Measurements from ENCODE around the gene PSRC1. TPM values are rescaled to one million over a fixed set of nuclear protein-coding genes. Genes with fewer than 3 reads are reported as not detected.
"Not testable (repeated sequence)": the region's sequence is repeated elsewhere in the genome, so short reads cannot be mapped to it uniquely, and the experiment has no call there.

PSRC1 gene
- total and polyA plus RNA-seq, 4 donors: 1.3 to 7.8 (median 3.2) TPM

DNA sequence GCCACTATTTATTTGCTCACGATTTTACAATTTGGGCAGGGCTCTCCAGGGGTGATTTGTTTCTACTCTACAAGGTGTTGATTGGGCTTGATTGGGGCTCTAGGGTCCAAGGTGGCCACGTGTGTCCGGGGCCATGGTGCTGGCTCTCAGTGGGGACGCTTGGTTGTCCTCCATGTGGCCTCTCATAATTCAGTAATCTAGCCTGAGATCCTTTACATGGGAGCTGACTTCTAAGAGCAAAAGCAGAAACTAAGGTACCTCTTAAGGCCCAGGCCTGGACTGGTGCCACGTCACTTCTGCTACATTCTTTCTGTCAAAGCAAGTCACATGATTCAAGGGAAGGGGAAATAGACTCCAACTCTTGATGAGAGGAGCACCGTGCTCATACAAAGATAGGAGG lies 8.1 kb upstream of the PSRC1 start:
- no peak for ATAC-seq (ENCODE audit: low FRiP score)
- intact Hi-C loops (cut with DNase I): no loop called here
- no peak overlapping the region for H3K4me3 ChIP-seq (ENCODE audit: low read length in 2 of 2)

DNA sequence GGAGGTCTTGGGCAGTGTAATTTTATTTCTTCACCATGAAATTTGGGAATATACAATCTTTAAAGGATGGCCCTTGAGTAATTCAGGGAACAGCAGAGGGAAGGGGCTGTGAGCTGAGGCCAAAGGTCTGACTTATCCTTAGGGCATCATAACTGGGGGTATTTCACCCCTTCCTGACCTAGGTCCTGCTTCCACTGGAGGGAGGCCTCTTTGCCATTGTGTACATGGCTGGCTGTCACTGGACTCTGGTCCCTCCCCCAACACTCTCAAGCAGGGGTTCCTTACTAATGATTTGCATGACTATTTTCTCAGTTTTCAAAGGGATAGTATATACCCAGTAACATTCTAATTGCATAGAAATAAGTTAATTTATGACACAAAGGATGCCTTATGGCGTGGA lies 7.2 kb upstream of the PSRC1 start:
- Histone ChIP-seq H3K27me3 (ENCODE audit: control insufficient read depth in 1 of 2, insufficient read depth in 2 of 2, low read length in 1 of 2) (no peaks in the 10 kb centered on the region), H3K4me1 (ENCODE audit: control insufficient read depth in 1 of 2, insufficient read depth in 2 of 2, low read length in 2 of 2) (no peaks in the 10 kb centered on the region), H3K9me3 (ENCODE audit: control insufficient read depth, low read length) (no peaks in the 10 kb centered on the region), H3K36me3 (ENCODE audit: control insufficient read depth in 1 of 2, insufficient read depth in 2 of 2, low read length in 1 of 2) (no peaks in the 10 kb centered on the region), H3K27ac (ENCODE audit: low read depth in 1 of 2, low read length in 2 of 2) (no peak overlapping the region), H3K4me3 (ENCODE audit: low read length in 2 of 2) (no peak overlapping the region)
- intact Hi-C loops (cut with DNase I): no loop called here
- no peak for ATAC-seq (ENCODE audit: low FRiP score)
- WGBS, 2 donors: 96 to 97% methylated on average over 1 of the region's 1 CpG
- DNase-seq: no peak

More for the DNA sequence above, 8.1 kb upstream of the PSRC1 start:
- WGBS, 2 donors: 73 to 74% methylated on average over 6 of the region's 6 CpGs
- peak in 1 of 2 donors; percentile 72 for DNase-seq
- no peaks in the 10 kb centered on the region for H3K27me3 ChIP-seq (ENCODE audit: control insufficient read depth in 1 of 2, insufficient read depth in 2 of 2, low read length in 1 of 2)
- H3K4me1 ChIP-seq (ENCODE audit: control insufficient read depth in 1 of 2, insufficient read depth in 2 of 2, low read length in 2 of 2): no peaks in the 10 kb centered on the region
- no peaks in the 10 kb centered on the region for H3K36me3 ChIP-seq (ENCODE audit: control insufficient read depth in 1 of 2, insufficient read depth in 2 of 2, low read length in 1 of 2)
- H3K27ac ChIP-seq (ENCODE audit: low read depth in 1 of 2, low read length in 2 of 2): no peak overlapping the region
- no peaks in the 10 kb centered on the region for H3K9me3 ChIP-seq (ENCODE audit: control insufficient read depth, low read length)

DNA sequence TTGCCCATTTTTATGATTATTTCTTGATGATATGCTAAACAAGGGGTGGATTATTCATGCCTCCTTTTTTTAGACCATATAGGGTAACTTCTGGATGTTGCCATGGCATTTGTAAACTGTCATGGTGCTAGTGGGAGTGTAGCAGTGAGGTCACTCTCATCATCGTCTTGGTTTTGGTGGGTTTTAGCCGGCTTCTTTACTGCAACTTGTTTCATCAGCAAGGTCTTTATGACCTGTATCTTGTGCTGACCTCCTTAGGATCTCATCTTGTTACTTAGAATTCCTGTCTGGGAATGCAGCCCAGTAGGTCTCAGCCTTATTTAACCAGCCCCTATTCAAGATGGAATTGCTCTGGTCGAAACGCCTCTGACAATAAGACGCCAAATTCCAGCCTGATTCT lies 3.8 kb upstream of the PSRC1 start:
- WGBS, 2 donors: 91 to 92% methylated on average over 5 of the region's 5 CpGs
- ATAC-seq (ENCODE audit: low FRiP score); H3K27me3 ChIP-seq (ENCODE audit: control insufficient read depth in 1 of 2, insufficient read depth in 2 of 2, low read length in 1 of 2); DNase-seq; H3K9me3 ChIP-seq (ENCODE audit: control insufficient read depth, low read length); H3K27ac ChIP-seq (ENCODE audit: low read depth in 1 of 2, low read length in 2 of 2); H3K36me3 ChIP-seq (ENCODE audit: control insufficient read depth in 1 of 2, insufficient read depth in 2 of 2, low read length in 1 of 2); H3K4me1 ChIP-seq (ENCODE audit: control insufficient read depth in 1 of 2, insufficient read depth in 2 of 2, low read length in 2 of 2); H3K4me3 ChIP-seq (ENCODE audit: low read length in 2 of 2): not testable (repeated sequence)
- intact Hi-C loops (cut with DNase I): loop anchor here in 1 of 2 donors (10.0 kb wide), 1 partner anchor 58 kb away; no protein-coding TSS in a partner anchor

DNA sequence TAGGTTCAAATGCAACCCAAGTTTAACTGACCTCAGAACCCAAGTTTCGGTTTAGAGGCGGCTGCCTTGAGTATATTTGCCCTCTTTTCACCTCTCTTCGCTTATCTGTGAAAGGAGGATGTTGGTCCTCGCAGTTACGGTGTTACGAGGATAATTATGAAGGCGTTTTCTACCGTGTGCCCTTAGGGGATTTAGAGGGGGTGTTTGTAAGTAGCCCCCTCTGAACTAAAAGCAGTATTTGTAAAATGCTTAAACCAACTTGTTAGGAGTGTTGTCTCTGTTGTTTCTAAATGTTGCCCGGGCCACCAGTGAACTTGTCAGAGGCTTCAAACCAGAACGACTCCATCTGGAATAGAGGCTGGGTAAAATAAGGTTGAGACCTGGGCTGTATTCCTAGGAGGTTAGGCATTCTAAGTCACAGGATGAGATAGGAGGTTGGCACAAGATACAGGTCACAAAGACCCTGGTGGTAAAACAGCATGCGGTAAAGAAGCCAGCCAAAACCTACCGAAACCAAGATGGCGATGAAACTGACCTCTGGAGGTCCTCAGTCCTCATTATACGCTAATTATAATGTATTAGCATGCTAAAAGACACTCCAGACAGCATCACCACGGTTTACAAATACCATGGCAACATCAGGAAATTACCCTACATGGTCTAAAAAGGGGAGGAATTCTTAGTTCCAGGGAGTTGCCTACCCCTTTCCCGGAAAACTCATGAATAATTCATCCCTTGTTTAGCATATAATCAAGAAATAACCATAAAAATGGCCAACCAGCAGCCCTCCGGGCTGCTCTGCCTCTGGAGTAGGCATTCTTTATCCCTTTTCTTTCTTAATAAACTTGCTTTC lies 1.0 kb upstream of the PSRC1 start:
- intact Hi-C loops (cut with DNase I): loop anchor here (2.0 to 10.0 kb wide), 3 partner anchors 21 to 115 kb away; no protein-coding TSS in a partner anchor
- ATAC-seq (ENCODE audit: low FRiP score) (no peak), DNase-seq (no peak)
- Histone ChIP-seq H3K36me3 (ENCODE audit: control insufficient read depth in 1 of 2, insufficient read depth in 2 of 2, low read length in 1 of 2) (no peaks in the 10 kb centered on the region), H3K9me3 (ENCODE audit: control insufficient read depth, low read length) (no peaks in the 10 kb centered on the region), H3K27me3 (ENCODE audit: control insufficient read depth in 1 of 2, insufficient read depth in 2 of 2, low read length in 1 of 2) (no peaks in the 10 kb centered on the region), H3K4me1 (ENCODE audit: control insufficient read depth in 1 of 2, insufficient read depth in 2 of 2, low read length in 2 of 2) (no peaks in the 10 kb centered on the region), H3K4me3 (ENCODE audit: low read length in 2 of 2) (peak overlapping the region; percentile 28 to 51), H3K27ac (ENCODE audit: low read depth in 1 of 2, low read length in 2 of 2) (peak overlapping the region; percentile 86 to 92)
- 33 to 35% methylated on average over 17 of the region's 17 CpGs for WGBS, 2 donors

DNA sequence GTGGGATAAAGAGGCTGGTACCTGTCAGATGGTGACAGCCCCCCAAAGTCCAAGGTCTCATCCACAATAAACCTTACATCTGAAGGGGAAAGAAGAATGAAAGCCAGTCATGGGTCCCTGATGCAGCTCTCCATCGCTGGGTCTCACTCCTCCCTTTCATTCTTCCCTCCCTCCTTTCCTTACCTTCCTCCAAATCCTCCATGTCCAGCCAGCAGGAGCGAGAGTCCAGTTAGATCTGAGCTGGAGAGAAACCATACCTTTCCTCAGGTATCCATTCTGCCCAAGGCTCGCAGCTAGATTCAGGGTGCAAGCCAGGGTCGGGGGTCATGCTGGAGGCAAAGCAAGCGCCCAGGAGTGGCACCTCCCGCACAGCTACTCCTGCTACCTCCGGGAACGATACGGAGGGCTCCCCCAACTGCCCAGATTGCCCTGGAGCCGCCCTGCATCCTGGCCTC lies 421 bp downstream of the PSRC1 start:
- 1 to 3% methylated on average over 10 of the region's 10 CpGs for WGBS, 2 donors
- intact Hi-C loops (cut with DNase I): loop anchor here (2.0 to 10.0 kb wide), 2 partner anchors 62 to 116 kb away; no protein-coding TSS in a partner anchor
- peak overlapping the region; percentile 12 to 14 for H3K4me3 ChIP-seq (ENCODE audit: low read length in 2 of 2)
- no peaks in the 10 kb centered on the region for H3K27me3 ChIP-seq (ENCODE audit: control insufficient read depth in 1 of 2, insufficient read depth in 2 of 2, low read length in 1 of 2)
- no peaks in the 10 kb centered on the region for H3K4me1 ChIP-seq (ENCODE audit: control insufficient read depth in 1 of 2, insufficient read depth in 2 of 2, low read length in 2 of 2)
- DNase-seq (peak in 1 of 2 donors; percentile 73), ATAC-seq (ENCODE audit: low FRiP score) (no peak)
- no peaks in the 10 kb centered on the region for H3K36me3 ChIP-seq (ENCODE audit: control insufficient read depth in 1 of 2, insufficient read depth in 2 of 2, low read length in 1 of 2)
- H3K27ac ChIP-seq (ENCODE audit: low read depth in 1 of 2, low read length in 2 of 2): peak overlapping the region in 1 of 2 donors; percentile 38
- no peaks in the 10 kb centered on the region for H3K9me3 ChIP-seq (ENCODE audit: control insufficient read depth, low read length)

DNA sequence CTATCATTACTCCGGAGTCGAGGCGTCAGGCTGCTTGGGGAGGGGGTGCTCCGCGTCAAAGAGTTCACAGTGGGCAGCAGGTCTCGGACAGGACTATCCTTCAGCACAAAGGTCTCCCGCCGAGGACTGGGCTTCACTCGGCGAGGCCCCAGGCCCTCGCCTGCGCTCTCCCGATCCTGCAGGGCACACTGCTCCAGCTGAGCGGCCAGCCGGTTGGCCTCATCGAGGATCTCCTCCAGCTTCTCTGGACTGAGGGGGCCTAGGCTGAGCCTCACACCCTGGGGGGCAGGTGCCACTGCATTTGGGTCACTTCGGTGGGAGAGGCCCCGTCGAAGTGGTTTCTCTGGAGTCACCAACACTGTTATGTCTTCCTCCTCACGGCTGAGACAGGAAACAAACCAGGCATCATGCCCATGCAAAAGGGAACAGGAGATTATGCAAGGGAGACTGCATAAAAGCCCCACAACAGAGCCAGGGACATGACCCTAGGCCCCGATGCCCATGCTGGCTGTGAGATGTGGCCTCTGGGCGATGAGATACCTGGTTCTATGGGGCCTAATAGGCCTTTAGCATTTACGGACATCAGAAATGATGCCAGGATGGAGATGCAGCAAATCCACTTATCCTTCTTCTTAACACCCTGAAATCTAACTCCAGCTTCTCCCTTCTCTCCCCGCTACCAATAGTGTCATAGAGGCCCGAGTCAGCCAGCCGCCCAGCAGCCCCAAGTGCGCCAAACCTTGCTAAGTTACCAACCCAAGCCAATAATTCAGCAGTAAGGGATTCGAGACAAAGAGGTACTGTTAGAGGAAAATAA lies 1.1 kb downstream of the PSRC1 start:
- H3K4me1 ChIP-seq (ENCODE audit: control insufficient read depth in 1 of 2, insufficient read depth in 2 of 2, low read length in 2 of 2): no peaks in the 10 kb centered on the region
- 42 to 51% methylated on average over 28 of the region's 28 CpGs for WGBS, 2 donors
- DNase-seq: peak in 1 of 2 donors; percentile 74

DNA sequence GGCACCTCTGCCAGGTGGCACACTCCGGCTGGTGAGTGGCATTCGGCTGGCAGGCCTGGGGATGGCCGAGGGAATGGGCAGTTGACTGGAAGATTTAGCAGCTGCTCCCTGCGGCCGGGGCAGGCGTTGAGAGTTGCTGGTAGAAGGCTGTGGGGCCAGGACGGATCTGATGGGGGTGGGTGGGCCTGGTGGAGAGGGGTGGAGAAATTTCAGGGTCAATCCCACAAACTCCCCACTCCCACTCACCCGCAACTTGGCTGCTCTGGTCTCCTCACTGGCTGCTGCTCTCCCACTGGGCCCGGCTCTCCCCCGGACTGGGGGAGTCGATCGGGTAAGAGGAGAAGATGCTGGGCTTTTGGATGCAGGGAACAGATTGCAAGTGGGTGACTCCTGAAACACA lies 2.1 kb downstream of the PSRC1 start:
- Histone ChIP-seq H3K27ac (ENCODE audit: low read depth in 1 of 2, low read length in 2 of 2) (no peak overlapping the region), H3K4me1 (ENCODE audit: control insufficient read depth in 1 of 2, insufficient read depth in 2 of 2, low read length in 2 of 2) (no peaks in the 10 kb centered on the region), H3K9me3 (ENCODE audit: control insufficient read depth, low read length) (no peaks in the 10 kb centered on the region), H3K27me3 (ENCODE audit: control insufficient read depth in 1 of 2, insufficient read depth in 2 of 2, low read length in 1 of 2) (no peaks in the 10 kb centered on the region), H3K36me3 (ENCODE audit: control insufficient read depth in 1 of 2, insufficient read depth in 2 of 2, low read length in 1 of 2) (no peaks in the 10 kb centered on the region), H3K4me3 (ENCODE audit: low read length in 2 of 2) (no peak overlapping the region)
- DNase-seq (peak in 1 of 2 donors; percentile 70), ATAC-seq (ENCODE audit: low FRiP score) (no peak)
- 90 to 93% methylated on average over 12 of the region's 12 CpGs for WGBS, 2 donors
- intact Hi-C loops (cut with DNase I): loop anchor here in 1 of 2 donors (10.0 kb wide), 1 partner anchor 64 kb away; no protein-coding TSS in a partner anchor

More for the DNA sequence above, 1.1 kb downstream of the PSRC1 start:
- no peaks in the 10 kb centered on the region for H3K9me3 ChIP-seq (ENCODE audit: control insufficient read depth, low read length)
- no peak for ATAC-seq (ENCODE audit: low FRiP score)
- no peaks in the 10 kb centered on the region for H3K36me3 ChIP-seq (ENCODE audit: control insufficient read depth in 1 of 2, insufficient read depth in 2 of 2, low read length in 1 of 2)
- intact Hi-C loops (cut with DNase I): loop anchor here (2.0 to 10.0 kb wide), 2 partner anchors 63 to 117 kb away; no protein-coding TSS in a partner anchor
- no peak overlapping the region for H3K27ac ChIP-seq (ENCODE audit: low read depth in 1 of 2, low read length in 2 of 2)
- H3K27me3 ChIP-seq (ENCODE audit: control insufficient read depth in 1 of 2, insufficient read depth in 2 of 2, low read length in 1 of 2): no peaks in the 10 kb centered on the region
- peak overlapping the region in 1 of 2 donors; percentile 12 for H3K4me3 ChIP-seq (ENCODE audit: low read length in 2 of 2)

DNA sequence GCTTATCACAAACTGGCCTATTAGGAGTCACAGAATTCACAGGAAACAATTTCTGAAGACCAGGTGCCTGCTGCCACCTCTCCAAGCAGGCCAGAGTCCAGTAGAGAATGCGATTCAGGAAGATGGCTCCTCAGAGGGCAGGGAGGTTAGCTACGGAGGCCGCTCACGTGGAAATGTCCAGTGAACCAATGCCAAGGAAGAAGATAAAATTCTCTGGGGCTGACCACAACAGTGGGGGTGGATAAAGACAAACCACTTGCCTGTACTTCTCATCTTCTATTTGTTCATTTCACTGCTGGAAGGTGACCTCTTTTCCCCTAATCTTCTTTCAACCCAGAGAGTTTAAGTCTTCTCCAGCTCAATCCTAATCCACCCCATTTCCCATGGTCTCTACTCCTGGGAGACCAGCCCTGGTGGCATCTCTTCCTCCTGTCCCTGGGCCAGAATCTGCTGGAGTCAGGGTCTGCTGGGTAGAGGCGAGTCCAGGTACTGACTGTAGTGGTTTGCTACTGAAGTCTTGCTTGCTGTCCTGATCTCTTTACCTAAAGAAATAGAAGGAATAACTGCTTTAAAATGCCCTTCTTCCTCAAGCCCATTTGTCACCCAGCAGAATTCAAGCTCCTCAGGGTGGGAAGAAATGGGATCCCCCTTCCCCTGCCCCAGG lies 3.2 kb downstream of the PSRC1 start:
- WGBS, 2 donors: 89 to 94% methylated on average over 5 of the region's 5 CpGs
- intact Hi-C loops (cut with DNase I): loop anchor here (5.0 to 10.0 kb wide), 3 partner anchors 63 to 255 kb away; partner anchors contain the start of gene GPR61 (in 1 of the 2)
- no peak for ATAC-seq (ENCODE audit: low FRiP score)
- no peak for DNase-seq
- no peaks in the 10 kb centered on the region for H3K36me3 ChIP-seq (ENCODE audit: control insufficient read depth in 1 of 2, insufficient read depth in 2 of 2, low read length in 1 of 2)
- H3K4me1 ChIP-seq (ENCODE audit: control insufficient read depth in 1 of 2, insufficient read depth in 2 of 2, low read length in 2 of 2): no peaks in the 10 kb centered on the region
- no peak overlapping the region for H3K4me3 ChIP-seq (ENCODE audit: low read length in 2 of 2)
- H3K9me3 ChIP-seq (ENCODE audit: control insufficient read depth, low read length): no peaks in the 10 kb centered on the region
- no peak overlapping the region for H3K27ac ChIP-seq (ENCODE audit: low read depth in 1 of 2, low read length in 2 of 2)
- H3K27me3 ChIP-seq (ENCODE audit: control insufficient read depth in 1 of 2, insufficient read depth in 2 of 2, low read length in 1 of 2): no peaks in the 10 kb centered on the region

Measured in aorta (tissue), 5 donors.